NCI-H524 (cell line): Measurements from ENCODE around the gene BOD1L1.
A peak's percentile ranks its signal among the peaks of the same experiment; 100 is the strongest.

Experiments used
- DNase-seq, 2 experiments: peaks; one replicate each; lab custom pipeline; 2025; lab: John Stamatoyannopoulos, UW

The BOD1L1 gene

GRCh38 chr4:13558881-13559280 is 68.6 kb downstream of the BOD1L1 start:
- DNase-seq = no peak

- no peak for DNase-seq
These were observed 72.2 kb downstream of the BOD1L1 start for GRCh38 chr4:13555325-13555724.

GRCh38 chr4:13553081-13553480 is 74.4 kb downstream of the BOD1L1 start:
- no peak for DNase-seq

- peak; percentile 72 to 91 for DNase-seq
These were observed 78.5 kb downstream of the BOD1L1 start for GRCh38 chr4:13548984-13549546.

GRCh38 chr4:13548059-13548983 is 79.2 kb downstream of the BOD1L1 start:
- peak in 1 of 2 experiments; percentile 46 for DNase-seq

GRCh38 chr4:13547485-13548041 is 80.0 kb downstream of the BOD1L1 start:
- peak; percentile 65 to 76 for DNase-seq

GRCh38 chr4:13546941-13547484 is 80.5 kb downstream of the BOD1L1 start:
- DNase-seq = peak in 1 of 2 experiments; percentile 45

GRCh38 chr4:13546142-13546940 is 81.2 kb downstream of the BOD1L1 start:
- no peak for DNase-seq

- no peak for DNase-seq
These were observed 82.1 kb downstream of the BOD1L1 start for GRCh38 chr4:13545394-13545808.

GRCh38 chr4:13544606-13545393 is 82.7 kb downstream of the BOD1L1 start:
- peak; percentile 81 to 88 for DNase-seq

GRCh38 chr4:13543839-13544605 is 83.5 kb downstream of the BOD1L1 start, which contains the start of gene NKX3-2:
Gene NKX3-2 (minus strand): TSS chr4:13544508. CDS start chr4:13544414, 94 bp downstream.
- peak; percentile 35 to 58 for DNase-seq

- DNase-seq = peak in 1 of 2 experiments; percentile 27
These were observed 84.3 kb downstream of the BOD1L1 start for GRCh38 chr4:13543032-13543838.

GRCh38 chr4:13542577-13543031 is 84.9 kb downstream of the BOD1L1 start:
- DNase-seq = no peak

- peak; percentile 31 to 39 for DNase-seq
These were observed 85.6 kb downstream of the BOD1L1 start for GRCh38 chr4:13541720-13542576.

- DNase-seq = no peak
These were observed 86.3 kb downstream of the BOD1L1 start for GRCh38 chr4:13541176-13541604.

GRCh38 chr4:13540446-13541175 is 86.9 kb downstream of the BOD1L1 start:
- no peak for DNase-seq
